Mucosa of stomach (tissue), 1 donor: ENCODE data around the gene KAZN.

Experiments used
- H3K27me3 ChIP-seq: one replicate; pipeline ENCODE4 v1.7.0; 2013; ENCODE audit warnings: mild to moderate bottlenecking, low read length; ENCODE audit not compliant: control insufficient read depth, insufficient read depth
- H3K36me3 ChIP-seq: one replicate; pipeline ENCODE4 v1.7.0; 2013; ENCODE audit warnings: low read length; ENCODE audit not compliant: control insufficient read depth, insufficient read depth
- H3K4me1 ChIP-seq: one replicate; pipeline ENCODE4 v1.7.0; 2013; ENCODE audit warnings: mild to moderate bottlenecking, low read length; ENCODE audit not compliant: control insufficient read depth, insufficient read depth
- H3K4me3 ChIP-seq: one replicate; pipeline ENCODE4 v1.7.0; 2013; ENCODE audit warnings: low read length
- H3K9ac ChIP-seq: one replicate; pipeline ENCODE4 v1.7.0; 2013; ENCODE audit warnings: mild to moderate bottlenecking, low read length, moderate library complexity
- H3K9me3 ChIP-seq: one replicate; pipeline ENCODE4 v1.7.0; 2013; ENCODE audit warnings: mild to moderate bottlenecking, low read length, moderate library complexity; ENCODE audit not compliant: control insufficient read depth
- donor health status: Pancreatic carcinoma.

The KAZN gene

GRCh38 chr1:14672005-14672404, 73.5 kb downstream of the KAZN start:
- Histone ChIP-seq H3K9me3 (no peaks in the 10 kb centered on the region), H3K27me3 (no peaks in the 10 kb centered on the region), H3K4me1 (no peaks in the 10 kb centered on the region), H3K9ac (no peak overlapping the region), H3K4me3 (no peak overlapping the region), H3K36me3 (no peaks in the 10 kb centered on the region)

DNA sequence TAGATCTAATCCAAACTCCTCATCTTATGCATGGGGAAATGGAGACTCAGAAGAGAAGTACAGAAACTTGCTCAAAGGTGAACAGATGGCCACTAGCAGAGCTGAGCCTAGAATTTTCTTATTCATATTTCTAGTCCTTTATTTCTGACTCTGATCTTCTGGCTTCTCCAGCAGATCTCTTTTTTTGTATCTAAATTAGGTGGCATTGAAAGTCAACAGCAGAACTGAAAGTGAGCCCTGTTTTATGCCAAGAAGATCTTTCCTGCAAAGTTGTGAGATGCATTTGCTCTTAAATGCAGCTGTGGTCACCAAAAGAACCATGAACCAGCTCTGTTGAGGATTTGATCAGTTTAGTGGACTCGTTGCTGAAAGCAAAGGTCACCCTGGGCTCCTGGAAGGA, 75.5 kb downstream of the KAZN start:
- Histone ChIP-seq H3K36me3 (no peaks in the 10 kb centered on the region), H3K4me1 (no peaks in the 10 kb centered on the region), H3K27me3 (no peaks in the 10 kb centered on the region), H3K9me3 (no peaks in the 10 kb centered on the region), H3K9ac (no peak overlapping the region), H3K4me3 (no peak overlapping the region)

GRCh38 chr1:14676400-14676799, 77.9 kb downstream of the KAZN start:
- H3K27me3 ChIP-seq, result no peaks in the 10 kb centered on the region
- H3K4me1 ChIP-seq, result no peaks in the 10 kb centered on the region
- no peak overlapping the region for H3K9ac ChIP-seq
- H3K36me3 ChIP-seq, result no peaks in the 10 kb centered on the region
- H3K9me3 ChIP-seq, result no peaks in the 10 kb centered on the region
- H3K4me3 ChIP-seq, result no peak overlapping the region

GRCh38 chr1:14677292-14677971, 78.9 kb downstream of the KAZN start:
- Histone ChIP-seq H3K36me3 (no peaks in the 10 kb centered on the region), H3K27me3 (no peaks in the 10 kb centered on the region), H3K9me3 (no peaks in the 10 kb centered on the region), H3K4me3 (no peak overlapping the region), H3K4me1 (no peaks in the 10 kb centered on the region), H3K9ac (no peak overlapping the region)

GRCh38 chr1:14678011-14678638, 79.6 kb downstream of the KAZN start:
- Histone ChIP-seq H3K9me3 (no peaks in the 10 kb centered on the region), H3K27me3 (no peaks in the 10 kb centered on the region), H3K9ac (no peak overlapping the region), H3K4me1 (no peaks in the 10 kb centered on the region), H3K4me3 (no peak overlapping the region), H3K36me3 (no peaks in the 10 kb centered on the region)

- no peaks in the 10 kb centered on the region for H3K4me1 ChIP-seq
- H3K27me3 ChIP-seq, result no peaks in the 10 kb centered on the region
- H3K36me3 ChIP-seq, result no peaks in the 10 kb centered on the region
- no peaks in the 10 kb centered on the region for H3K9me3 ChIP-seq
- H3K4me3 ChIP-seq, result no peak overlapping the region
- H3K9ac ChIP-seq, result no peak overlapping the region
These were observed 80.7 kb downstream of the KAZN start for GRCh38 chr1:14679027-14679688.

GRCh38 chr1:14681182-14681581, 82.7 kb downstream of the KAZN start:
- H3K36me3 ChIP-seq, result no peaks in the 10 kb centered on the region
- H3K9ac ChIP-seq, result no peak overlapping the region
- no peak overlapping the region for H3K4me3 ChIP-seq
- H3K4me1 ChIP-seq, result no peaks in the 10 kb centered on the region
- no peaks in the 10 kb centered on the region for H3K9me3 ChIP-seq
- no peaks in the 10 kb centered on the region for H3K27me3 ChIP-seq

DNA sequence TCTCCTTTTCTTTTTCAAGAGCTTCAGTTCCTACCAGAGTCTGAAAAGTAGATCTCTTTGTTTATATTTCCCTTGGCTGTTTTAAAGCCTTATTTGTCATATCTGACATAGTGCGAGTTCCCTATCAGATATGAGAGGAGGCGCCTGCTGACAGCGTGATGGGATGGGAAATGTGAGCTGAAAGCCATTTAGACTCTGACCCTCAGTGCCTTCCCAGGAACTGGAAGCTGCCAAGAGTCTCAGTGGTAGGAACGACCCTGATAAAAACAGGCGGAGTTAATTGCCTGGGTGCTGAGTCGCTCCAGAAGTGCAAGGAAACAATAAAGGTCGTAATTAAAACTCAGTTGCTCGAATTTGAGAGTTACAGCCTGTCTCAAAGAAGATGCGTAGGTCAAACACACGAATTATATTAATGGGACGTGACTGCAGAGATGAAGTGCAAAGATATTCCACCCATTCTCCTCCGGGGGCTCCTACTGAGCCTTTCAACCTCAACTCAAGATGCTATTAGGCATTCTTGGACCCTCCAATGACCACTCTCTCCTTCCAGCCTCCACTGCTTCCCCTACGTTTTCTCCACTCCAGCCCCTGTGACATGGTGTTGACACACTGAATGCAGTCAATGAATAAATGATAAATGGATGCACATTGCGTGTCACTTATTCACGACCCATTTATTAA, 84.6 kb downstream of the KAZN start:
- Histone ChIP-seq H3K36me3 (no peaks in the 10 kb centered on the region), H3K4me3 (no peak overlapping the region), H3K4me1 (no peaks in the 10 kb centered on the region), H3K9ac (no peak overlapping the region), H3K9me3 (no peaks in the 10 kb centered on the region), H3K27me3 (no peaks in the 10 kb centered on the region)

DNA sequence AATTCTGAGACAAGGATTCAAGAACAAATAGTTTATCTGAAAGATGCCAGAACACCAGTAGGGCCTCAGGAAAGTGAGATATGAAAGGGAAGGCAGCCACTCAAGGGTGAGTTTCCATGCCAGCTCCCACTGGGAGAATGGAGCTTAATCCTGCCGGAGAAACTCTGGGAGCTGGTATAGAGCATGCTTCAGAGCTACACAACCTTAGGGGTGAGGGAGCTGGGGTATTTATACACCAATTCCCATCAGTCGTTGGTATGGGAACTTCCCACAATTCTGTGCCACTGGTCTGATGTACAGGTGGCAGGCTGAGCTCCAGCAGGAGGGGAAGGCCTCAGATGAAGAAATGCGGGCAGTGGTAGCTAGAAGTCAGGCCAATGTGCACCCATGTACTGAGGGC, 86.6 kb downstream of the KAZN start:
- no peaks in the 10 kb centered on the region for H3K36me3 ChIP-seq
- no peaks in the 10 kb centered on the region for H3K27me3 ChIP-seq
- H3K9ac ChIP-seq, result no peak overlapping the region
- no peaks in the 10 kb centered on the region for H3K9me3 ChIP-seq
- H3K4me3 ChIP-seq, result no peak overlapping the region
- H3K4me1 ChIP-seq, result no peaks in the 10 kb centered on the region

DNA sequence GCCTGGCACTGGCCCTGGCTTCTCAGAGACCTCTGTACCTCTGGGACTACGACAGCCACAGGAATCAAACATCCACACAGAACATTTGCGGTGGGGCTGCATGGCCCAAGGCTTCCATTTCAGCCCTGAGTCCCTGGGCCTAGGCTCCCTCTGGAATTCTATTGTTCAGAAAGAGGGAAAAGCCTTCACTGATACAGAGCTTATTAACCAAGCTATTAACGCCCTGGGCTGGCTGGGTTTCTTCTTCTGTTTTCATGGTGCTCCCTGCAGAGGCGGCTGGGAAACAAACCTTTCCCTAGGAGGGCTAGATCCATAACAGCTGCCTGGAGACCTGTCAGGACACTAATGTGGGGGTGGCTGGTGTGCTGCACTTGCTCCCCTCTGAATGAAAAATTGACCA, 88.2 kb downstream of the KAZN start:
- Histone ChIP-seq H3K9ac (no peak overlapping the region), H3K4me3 (no peak overlapping the region), H3K27me3 (no peaks in the 10 kb centered on the region), H3K36me3 (no peaks in the 10 kb centered on the region), H3K4me1 (no peaks in the 10 kb centered on the region), H3K9me3 (no peaks in the 10 kb centered on the region)

- no peaks in the 10 kb centered on the region for H3K27me3 ChIP-seq
- H3K9me3 ChIP-seq, result no peaks in the 10 kb centered on the region
- H3K4me1 ChIP-seq, result no peaks in the 10 kb centered on the region
- no peak overlapping the region for H3K9ac ChIP-seq
- H3K36me3 ChIP-seq, result no peaks in the 10 kb centered on the region
- no peak overlapping the region for H3K4me3 ChIP-seq
These were observed 88.7 kb downstream of the KAZN start for GRCh38 chr1:14687147-14687546.

GRCh38 chr1:14689996-14690615, 91.6 kb downstream of the KAZN start:
- Histone ChIP-seq H3K4me1 (no peaks in the 10 kb centered on the region), H3K27me3 (no peaks in the 10 kb centered on the region), H3K9me3 (no peaks in the 10 kb centered on the region), H3K4me3 (no peak overlapping the region), H3K9ac (no peak overlapping the region), H3K36me3 (no peaks in the 10 kb centered on the region)
